ENCODE data around the gene TBL1Y.

TBL1Y gene

GRCh38 chrY:7107179-7107578 is 196.7 kb downstream of the TBL1Y start:
- Histone ChIP-seq H3K4me2 (ENCODE audit: low read length) (no peak overlapping the region), H3K79me2 (ENCODE audit: control insufficient read depth, insufficient read depth, low read length) (no peaks in the 10 kb centered on the region), H2BK5ac (ENCODE audit: low read length) (no peak overlapping the region), H4K8ac (ENCODE audit: low read depth, low read length) (no peak overlapping the region), H2BK120ac (ENCODE audit: low read depth, low read length) (no peak overlapping the region), H3K79me1 (ENCODE audit: low read length) (no peaks in the 10 kb centered on the region), H3K27ac (ENCODE audit: low read depth, low read length) (no peak overlapping the region), H4K5ac (ENCODE audit: low read length) (no peak overlapping the region), H3K4ac (ENCODE audit: low read depth, low read length) (no peak overlapping the region), H3K36me3 (ENCODE audit: control insufficient read depth, insufficient read depth, low read length) (no peaks in the 10 kb centered on the region), H3K23ac (ENCODE audit: low read length) (no peak overlapping the region), H3K4me3 (ENCODE audit: low read length) (no peak overlapping the region), H3K27me3 (ENCODE audit: insufficient read depth, low read length, poor library complexity) (no peaks in the 10 kb centered on the region), H3K56ac (ENCODE audit: low read length) (no peak overlapping the region), H3K18ac (ENCODE audit: low read length) (no peak overlapping the region), H2BK15ac (replicated peaks; ENCODE audit: low read depth) (no peak overlapping the region), H3K9ac (ENCODE audit: low read length) (no peak overlapping the region), H3K4me1 (ENCODE audit: control insufficient read depth, low read depth, low read length) (no peaks in the 10 kb centered on the region), H2AK5ac (ENCODE audit: low read length) (no peak overlapping the region)
- no peak for DNase-seq
- WGBS (ENCODE audit: extremely low coverage, insufficient coverage, low lambda C conversion rate): no CpG with 5 or more reads among the region's 6 CpGs

GRCh38 chrY:7110086-7110485 is 199.6 kb downstream of the TBL1Y start:
- WGBS (ENCODE audit: extremely low coverage, insufficient coverage, low lambda C conversion rate): no CpG with 5 or more reads among the region's 3 CpGs
- H3K56ac ChIP-seq (ENCODE audit: low read length): no peak overlapping the region
- no peak overlapping the region for H3K4me2 ChIP-seq (ENCODE audit: low read length)

GRCh38 chrY:7115871-7116270 is 205.4 kb downstream of the TBL1Y start:
- no peaks in the 10 kb centered on the region for H3K79me2 ChIP-seq (ENCODE audit: control insufficient read depth, insufficient read depth, low read length)
- H3K27ac ChIP-seq (ENCODE audit: low read depth, low read length): no peak overlapping the region
- WGBS (ENCODE audit: extremely low coverage, insufficient coverage, low lambda C conversion rate): no CpG with 5 or more reads among the region's 5 CpGs
- DNase-seq: no peak
- no peak overlapping the region for H2BK15ac ChIP-seq (replicated peaks; ENCODE audit: low read depth)
- no peak overlapping the region for H2BK120ac ChIP-seq (ENCODE audit: low read depth, low read length)
- no peak overlapping the region for H3K23ac ChIP-seq (ENCODE audit: low read length)
- no peak overlapping the region for H2AK5ac ChIP-seq (ENCODE audit: low read length)
- no peak overlapping the region for H2BK5ac ChIP-seq (ENCODE audit: low read length)
- H3K56ac ChIP-seq (ENCODE audit: low read length): no peak overlapping the region
- H3K4me3 ChIP-seq (ENCODE audit: low read length): no peak overlapping the region
- no peak overlapping the region for H3K4ac ChIP-seq (ENCODE audit: low read depth, low read length)
- no peaks in the 10 kb centered on the region for H3K4me1 ChIP-seq (ENCODE audit: control insufficient read depth, low read depth, low read length)
- H3K79me1 ChIP-seq (ENCODE audit: low read length): no peaks in the 10 kb centered on the region
- no peaks in the 10 kb centered on the region for H3K27me3 ChIP-seq (ENCODE audit: insufficient read depth, low read length, poor library complexity)
- H3K36me3 ChIP-seq (ENCODE audit: control insufficient read depth, insufficient read depth, low read length): no peaks in the 10 kb centered on the region
- H3K18ac ChIP-seq (ENCODE audit: low read length): no peak overlapping the region
- no peak overlapping the region for H3K4me2 ChIP-seq (ENCODE audit: low read length)
- no peak overlapping the region for H3K9ac ChIP-seq (ENCODE audit: low read length)
- H4K8ac ChIP-seq (ENCODE audit: low read depth, low read length): no peak overlapping the region
- H4K5ac ChIP-seq (ENCODE audit: low read length): no peak overlapping the region

More at GRCh38 chrY:7110086-7110485, 199.6 kb downstream of the TBL1Y start:
- Histone ChIP-seq H3K36me3 (ENCODE audit: control insufficient read depth, insufficient read depth, low read length) (no peaks in the 10 kb centered on the region), H2BK5ac (ENCODE audit: low read length) (no peak overlapping the region), H4K5ac (ENCODE audit: low read length) (no peak overlapping the region), H2AK5ac (ENCODE audit: low read length) (no peak overlapping the region), H3K27me3 (ENCODE audit: insufficient read depth, low read length, poor library complexity) (no peaks in the 10 kb centered on the region), H3K79me2 (ENCODE audit: control insufficient read depth, insufficient read depth, low read length) (no peaks in the 10 kb centered on the region), H3K9ac (ENCODE audit: low read length) (no peak overlapping the region), H2BK15ac (replicated peaks; ENCODE audit: low read depth) (no peak overlapping the region), H3K4me3 (ENCODE audit: low read length) (no peak overlapping the region), H3K23ac (ENCODE audit: low read length) (no peak overlapping the region), H3K4me1 (ENCODE audit: control insufficient read depth, low read depth, low read length) (no peaks in the 10 kb centered on the region), H2BK120ac (ENCODE audit: low read depth, low read length) (no peak overlapping the region), H3K18ac (ENCODE audit: low read length) (no peak overlapping the region), H3K27ac (ENCODE audit: low read depth, low read length) (no peak overlapping the region), H4K8ac (ENCODE audit: low read depth, low read length) (no peak overlapping the region), H3K4ac (ENCODE audit: low read depth, low read length) (no peak overlapping the region), H3K79me1 (ENCODE audit: low read length) (no peaks in the 10 kb centered on the region)
- no peak for DNase-seq

GRCh38 chrY:7122202-7122601 is 211.7 kb downstream of the TBL1Y start:
- Histone ChIP-seq H3K4me1 (ENCODE audit: control insufficient read depth, low read depth, low read length) (no peaks in the 10 kb centered on the region), H3K4me3 (ENCODE audit: low read length) (no peak overlapping the region), H2BK120ac (ENCODE audit: low read depth, low read length) (no peak overlapping the region), H3K27ac (ENCODE audit: low read depth, low read length) (no peak overlapping the region), H3K56ac (ENCODE audit: low read length) (no peak overlapping the region), H3K27me3 (ENCODE audit: insufficient read depth, low read length, poor library complexity) (no peaks in the 10 kb centered on the region), H2BK5ac (ENCODE audit: low read length) (no peak overlapping the region), H2BK15ac (replicated peaks; ENCODE audit: low read depth) (no peak overlapping the region), H3K36me3 (ENCODE audit: control insufficient read depth, insufficient read depth, low read length) (no peaks in the 10 kb centered on the region), H2AK5ac (ENCODE audit: low read length) (no peak overlapping the region), H3K79me1 (ENCODE audit: low read length) (no peaks in the 10 kb centered on the region), H3K18ac (ENCODE audit: low read length) (no peak overlapping the region), H3K4me2 (ENCODE audit: low read length) (no peak overlapping the region), H3K9ac (ENCODE audit: low read length) (no peak overlapping the region), H4K5ac (ENCODE audit: low read length) (no peak overlapping the region), H4K8ac (ENCODE audit: low read depth, low read length) (no peak overlapping the region), H3K79me2 (ENCODE audit: control insufficient read depth, insufficient read depth, low read length) (no peaks in the 10 kb centered on the region), H3K23ac (ENCODE audit: low read length) (no peak overlapping the region), H3K4ac (ENCODE audit: low read depth, low read length) (no peak overlapping the region)
- no CpG with 5 or more reads among the region's 4 CpGs for WGBS (ENCODE audit: extremely low coverage, insufficient coverage, low lambda C conversion rate)
- no peak for DNase-seq

- WGBS (ENCODE audit: extremely low coverage, insufficient coverage, low lambda C conversion rate): no CpG with 5 or more reads among the region's 6 CpGs
- Histone ChIP-seq H4K5ac (ENCODE audit: low read length) (no peak overlapping the region), H3K9ac (ENCODE audit: low read length) (no peak overlapping the region), H3K27me3 (ENCODE audit: insufficient read depth, low read length, poor library complexity) (no peaks in the 10 kb centered on the region), H3K79me2 (ENCODE audit: control insufficient read depth, insufficient read depth, low read length) (no peaks in the 10 kb centered on the region), H2AK5ac (ENCODE audit: low read length) (no peak overlapping the region), H3K4ac (ENCODE audit: low read depth, low read length) (no peak overlapping the region), H3K36me3 (ENCODE audit: control insufficient read depth, insufficient read depth, low read length) (no peaks in the 10 kb centered on the region), H3K79me1 (ENCODE audit: low read length) (no peaks in the 10 kb centered on the region), H3K18ac (ENCODE audit: low read length) (no peak overlapping the region), H3K56ac (ENCODE audit: low read length) (no peak overlapping the region), H2BK120ac (ENCODE audit: low read depth, low read length) (no peak overlapping the region), H3K4me3 (ENCODE audit: low read length) (no peak overlapping the region), H3K27ac (ENCODE audit: low read depth, low read length) (no peak overlapping the region), H3K4me2 (ENCODE audit: low read length) (no peak overlapping the region), H2BK5ac (ENCODE audit: low read length) (no peak overlapping the region), H3K23ac (ENCODE audit: low read length) (no peak overlapping the region), H4K8ac (ENCODE audit: low read depth, low read length) (no peak overlapping the region), H2BK15ac (replicated peaks; ENCODE audit: low read depth) (no peak overlapping the region), H3K4me1 (ENCODE audit: control insufficient read depth, low read depth, low read length) (no peaks in the 10 kb centered on the region)
- no peak for DNase-seq
Observed at GRCh38 chrY:7125136-7126056, 214.9 kb downstream of the TBL1Y start.

GRCh38 chrY:7128211-7128610 is 217.7 kb downstream of the TBL1Y start:
- H3K27ac ChIP-seq (ENCODE audit: low read depth, low read length): no peak overlapping the region
- no CpG with 5 or more reads among the region's 3 CpGs for WGBS (ENCODE audit: extremely low coverage, insufficient coverage, low lambda C conversion rate)
- no peak overlapping the region for H3K4me3 ChIP-seq (ENCODE audit: low read length)
- no peaks in the 10 kb centered on the region for H3K79me1 ChIP-seq (ENCODE audit: low read length)
- H2AK5ac ChIP-seq (ENCODE audit: low read length): no peak overlapping the region
- H3K18ac ChIP-seq (ENCODE audit: low read length): no peak overlapping the region
- H3K27me3 ChIP-seq (ENCODE audit: insufficient read depth, low read length, poor library complexity): no peaks in the 10 kb centered on the region
- H2BK120ac ChIP-seq (ENCODE audit: low read depth, low read length): no peak overlapping the region
- H3K4ac ChIP-seq (ENCODE audit: low read depth, low read length): no peak overlapping the region
- no peaks in the 10 kb centered on the region for H3K36me3 ChIP-seq (ENCODE audit: control insufficient read depth, insufficient read depth, low read length)
- no peaks in the 10 kb centered on the region for H3K79me2 ChIP-seq (ENCODE audit: control insufficient read depth, insufficient read depth, low read length)
- H2BK15ac ChIP-seq (replicated peaks; ENCODE audit: low read depth): no peak overlapping the region
- H3K23ac ChIP-seq (ENCODE audit: low read length): no peak overlapping the region
- H3K4me1 ChIP-seq (ENCODE audit: control insufficient read depth, low read depth, low read length): no peaks in the 10 kb centered on the region
- no peak overlapping the region for H4K8ac ChIP-seq (ENCODE audit: low read depth, low read length)
- no peak overlapping the region for H3K9ac ChIP-seq (ENCODE audit: low read length)
- H4K5ac ChIP-seq (ENCODE audit: low read length): no peak overlapping the region
- no peak overlapping the region for H3K4me2 ChIP-seq (ENCODE audit: low read length)
- no peak overlapping the region for H3K56ac ChIP-seq (ENCODE audit: low read length)
- no peak overlapping the region for H2BK5ac ChIP-seq (ENCODE audit: low read length)
- DNase-seq: no peak
